Lung (tissue), 12 donors: ENCODE measurements around the gene CELF5. TPM values are rescaled to one million over a fixed set of nuclear protein-coding genes. Genes with fewer than 3 reads are reported as not detected.
A peak's percentile ranks its signal among the peaks of the same experiment; 100 is the strongest.

Experiments used
- ATAC-seq: fragments of 200-7000 bp; cut with Tn5 transposase; one replicate; pipeline ENCODE4 v1.9.1; 2020; ENCODE audit warnings: moderate number of reproducible peaks; ENCODE audit not compliant: insufficient read depth, low FRiP score
- DNase-seq, 3 donors: peaks; one replicate each; pipeline ENCODE4 v3.0.0-alpha.2; 2013 to 2017
- H3K27ac ChIP-seq, 2 donors: one replicate each; pipeline ENCODE4 v1.5.1; 2013; ENCODE audit warnings: mild to moderate bottlenecking in 2 of 2, moderate library complexity in 2 of 2, control low read depth in 1 of 2, inconsistent platforms in 1 of 2, low read depth in 1 of 2, low read length in 1 of 2
- H3K27me3 ChIP-seq, 3 donors: one replicate each; pipeline ENCODE4 v1.5.1; 2013; ENCODE audit warnings: low read length in 2 of 3; ENCODE audit not compliant: control insufficient read depth in 3 of 3, insufficient read depth in 3 of 3
- H3K36me3 ChIP-seq, 4 donors: one replicate each; pipeline ENCODE4 v1.5.1; 2013; ENCODE audit warnings: low read length in 4 of 4, mild to moderate bottlenecking in 1 of 4, moderate library complexity in 1 of 4; ENCODE audit not compliant: control insufficient read depth in 4 of 4, insufficient read depth in 4 of 4
- H3K4me1 ChIP-seq, 5 donors: one replicate each; pipeline ENCODE4 v1.5.1; 2013; ENCODE audit warnings: low read length in 5 of 5, mild to moderate bottlenecking in 2 of 5, moderate library complexity in 1 of 5; ENCODE audit not compliant: control insufficient read depth in 5 of 5, insufficient read depth in 5 of 5
- H3K4me3 ChIP-seq: one replicate; pipeline ENCODE4 v1.5.1; 2013; ENCODE audit warnings: mild to moderate bottlenecking, control low read depth, moderate library complexity
- H3K9ac ChIP-seq, 2 donors: one replicate each; pipeline ENCODE4 v1.5.1; 2013; ENCODE audit warnings: low read length in 2 of 2, control low read depth in 1 of 2; ENCODE audit not compliant: insufficient read depth in 1 of 2
- H3K9me3 ChIP-seq, 4 donors: one replicate each; pipeline ENCODE4 v1.5.1; 2013; ENCODE audit warnings: low read length in 3 of 4, mild to moderate bottlenecking in 1 of 4, moderate library complexity in 1 of 4; ENCODE audit not compliant: control insufficient read depth in 4 of 4, insufficient read depth in 3 of 4
- CTCF ChIP-seq: IDR thresholded peaks from 2 replicates; pipeline ENCODE4 v1.5.1; 2012; ENCODE audit warnings: mild to moderate bottlenecking; ENCODE audit errors: control extremely low read depth, extremely low read depth
- WGBS, 2 donors: extraction: QIAGEN DNeasy Blood & Tissue Kit; methylation state at CpG; one replicate each; pipeline ENCODE4 v1.1.7; 2013; 5-methylcytosine and 5-hydroxymethylcytosine counted together
- polyA plus RNA-seq, 2 donors: library from polyadenylated mRNA; stranded (reverse); fragments of 200-250 nt; gene quantifications; one replicate each; pipeline ENCODE4 v1.2.1, GENCODE V29; 2013
- total RNA-seq, 2 donors: library from RNA; depleted of rRNA in 1 of 2; stranded (reverse); fragments of >200 nt in 1 of 2; gene quantifications; one replicate each; pipeline ENCODE4 v1.2.1, GENCODE V29; 2014 to 2021
- donor health status: control.
- donor health status: control.
- donor health status: Bipolar disorder and iron deficiency.
- donor health status: healthy.
- donor health status: DM: yes; HTN: yes; CAD: no.

Gene CELF5
- total and polyA plus RNA-seq, 4 donors, result 0.08 to 0.14 (median 0.12) TPM; not detected in 1

- ATAC-seq, result no peak
- H3K4me3 ChIP-seq, result no peak overlapping the region
- H3K9ac ChIP-seq, result no peak overlapping the region
Measured at GRCh38 chr19:3336351-3336679, 111.9 kb downstream of the CELF5 start.

DNA sequence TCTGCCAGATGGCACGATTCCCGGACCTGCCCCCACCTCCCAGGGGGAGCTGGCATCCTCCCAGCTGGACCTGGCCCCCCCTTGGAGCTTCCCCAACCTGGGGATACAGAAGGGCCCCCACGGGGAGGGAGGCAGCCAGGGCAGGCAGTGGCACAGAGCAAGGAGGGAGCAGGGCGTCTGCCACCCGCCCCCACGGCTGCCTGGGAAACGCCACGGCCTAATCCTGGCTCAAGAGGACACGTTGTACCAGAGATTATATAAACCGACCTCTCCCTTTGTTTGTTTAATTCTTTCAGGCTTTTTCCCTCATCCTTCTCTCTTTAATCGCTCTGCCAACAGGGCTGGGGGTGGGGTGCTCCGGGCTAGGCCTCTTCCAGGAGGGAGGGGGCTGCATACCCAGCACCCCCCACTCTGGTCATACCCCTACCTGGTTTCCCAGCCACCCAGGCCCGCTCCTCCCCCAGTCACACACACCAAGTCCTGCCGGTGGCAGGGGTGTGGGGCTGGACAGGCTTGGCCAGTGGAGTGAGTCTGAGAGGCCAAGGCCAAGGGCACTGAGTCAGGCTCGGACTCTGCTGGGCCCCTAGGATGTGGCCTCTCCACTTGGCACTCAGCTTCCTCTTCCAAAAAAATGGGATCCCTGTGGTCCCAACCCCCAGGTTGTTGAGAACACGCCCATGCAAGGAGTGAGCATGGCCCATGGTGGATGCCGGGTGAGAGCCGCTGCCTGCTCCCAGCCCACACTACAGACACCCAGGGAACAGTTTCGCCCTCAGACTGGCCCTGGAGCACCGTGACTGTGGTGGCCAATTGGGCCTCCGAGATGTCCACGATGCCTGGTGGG lies 112.4 kb downstream of the CELF5 start:
- Histone ChIP-seq H3K36me3 (no peaks in the 10 kb centered on the region), H3K4me3 (no peak overlapping the region), H3K9ac (no peak overlapping the region), H3K4me1 (peaks cover 0 to 25% (median 4%) of the 10 kb centered on the region in 5 donors), H3K27me3 (no peaks in the 10 kb centered on the region), H3K9me3 (no peaks in the 10 kb centered on the region), H3K27ac (peak overlapping the region; percentile 93 to 95)
- ATAC-seq (peak; percentile 84), DNase-seq (peak; percentile 70 to 78 (median 71))
- TF ChIP-seq CTCF, result no peak
- 33 to 47% methylated on average over 22 of the region's 22 CpGs for WGBS, 2 donors

More at GRCh38 chr19:3336351-3336679, 111.9 kb downstream of the CELF5 start:
- TF ChIP-seq CTCF, result no peak
- Histone ChIP-seq H3K36me3 (no peaks in the 10 kb centered on the region), H3K27me3 (no peaks in the 10 kb centered on the region), H3K27ac (peak overlapping the region; percentile 82 to 95), H3K4me1 (peaks cover 0 to 25% (median 4%) of the 10 kb centered on the region in 5 donors), H3K9me3 (no peaks in the 10 kb centered on the region)
- WGBS, 2 donors, result 30 to 69% methylated on average over 5 of the region's 5 CpGs
- peak in 1 of 3 donors; percentile 16 for DNase-seq

GRCh38 chr19:3338541-3339181 lies 114.2 kb downstream of the CELF5 start:
- peaks cover 0 to 25% (median 4%) of the 10 kb centered on the region in 5 donors for H3K4me1 ChIP-seq
- no peaks in the 10 kb centered on the region for H3K9me3 ChIP-seq
- no peak for TF ChIP-seq CTCF
- no peak for DNase-seq
- ATAC-seq, result no peak
- no peaks in the 10 kb centered on the region for H3K27me3 ChIP-seq
- no peak overlapping the region for H3K4me3 ChIP-seq
- H3K9ac ChIP-seq, result no peak overlapping the region
- H3K36me3 ChIP-seq, result no peaks in the 10 kb centered on the region
- WGBS, 2 donors, result 12 to 24% methylated on average over 9 to 12 of the region's 12 CpGs
- H3K27ac ChIP-seq, result peak overlapping the region in 1 of 2 donors; percentile 77
